ENCODE data around the gene PCTP.

- no peak for TF ChIP-seq CTCF (IDR thresholded peaks at IDR 0.05 in 2 of 3, conservative IDR thresholded peaks at IDR 0.05 in 1 of 3; ENCODE audit: insufficient read depth in 2 of 3, low read depth in 1 of 3, low read length in 3 of 3)
- no peak for TF ChIP-seq MYC (IDR thresholded peaks at IDR 0.05; ENCODE audit: low read depth, low read length)
- no peak for TF ChIP-seq MYC (CRISPR knock-in tag; IDR thresholded peaks at IDR 0.05; ENCODE audit: borderline replicate concordance, low read depth)
- no peak for TF ChIP-seq CREB1 (IDR thresholded peaks at IDR 0.05)
- TF ChIP-seq CREB1 (CRISPR knock-in tag; IDR thresholded peaks at IDR 0.05): no peak
- no peak for TF ChIP-seq KLF1 (tag; IDR thresholded peaks at IDR 0.05)
- no peak for TF ChIP-seq ATF2 (CRISPR knock-in tag; IDR thresholded peaks at IDR 0.05)
- no peak for TF ChIP-seq RERE (CRISPR knock-in tag; IDR thresholded peaks at IDR 0.05; ENCODE audit: borderline replicate concordance)
- TF ChIP-seq CBX3 (IDR thresholded peaks at IDR 0.05; ENCODE audit: borderline replicate concordance in 1 of 2, low read length in 2 of 2): no peak
- no peak for TF ChIP-seq FOS (IDR thresholded peaks at IDR 0.05; ENCODE audit: extremely low read depth, insufficient read length)
- TF ChIP-seq ZNF707 (CRISPR knock-in tag; conservative IDR thresholded peaks at IDR 0.05): no peak
- TF ChIP-seq YY1 (IDR thresholded peaks at IDR 0.05; ENCODE audit: borderline replicate concordance in 1 of 3, control insufficient read depth in 1 of 3, extremely low read depth in 1 of 3, insufficient read depth in 3 of 3, insufficient read length in 1 of 3, insufficient replicate concordance in 2 of 3, low read depth in 1 of 3, low read length in 2 of 3): no peak
Observed at GRCh38 chr17:55811536-55811935, 60.7 kb downstream of the PCTP start.
